SK-N-SH (cell line): ENCODE measurements around the gene CACNG4. TPM values are rescaled to one million over a fixed set of nuclear protein-coding genes. Genes with fewer than 3 reads are reported as not detected.

Source experiments
- CTCF ChIA-PET: fragments of 300-600, 350-600 bp; formaldehyde crosslinking; extraction: SDS; loops from one replicate; lab custom pipeline; 2021; lab: Yijun Ruan, JAX
- POLR2A ChIA-PET: fragments of 350-600 bp; sonication (Branson Sonifier 250); formaldehyde crosslinking; extraction: SDS; loops from one replicate; lab custom pipeline; 2020; ENCODE audit warnings: antibody characterized with exemption, inconsistent platforms; lab: Yijun Ruan, JAX
- DNase-seq: peaks from one replicate; pipeline ENCODE4 v3.0.0; 2012
- H2AFZ ChIP-seq: fragments of 200-600 bp; sonication (generic); 2 replicates; pipeline ENCODE4 v1.8.1; 2016; ENCODE audit warnings: antibody characterized with exemption, mild to moderate bottlenecking, low read depth
- H3F3A ChIP-seq: fragments of 200-600 bp; sonication (generic); replicated peaks from 2 replicates; pipeline ENCODE3; 2016; ENCODE audit warnings: antibody characterized with exemption, mild to moderate bottlenecking; ENCODE audit not compliant: insufficient read depth
- H3K27ac ChIP-seq, 2 experiments: fragments of 200-500 bp in 1 of 2; fragments of 200-600 bp in 1 of 2; sonication (Bioruptor generic) in 1 of 2; sonication (generic), shearing (Covaris generic) in 1 of 2; 2 replicates each; pipeline versions ENCODE4 v1.5.1 to v1.6.1; 2014 to 2016; ENCODE audit warnings: low read depth in 2 of 2, inconsistent platforms in 1 of 2, low read length in 1 of 2, mild to moderate bottlenecking in 1 of 2, mixed read lengths in 1 of 2
- H3K27me3 ChIP-seq: fragments of 200-600 bp; sonication (generic), shearing (Covaris generic); 2 replicates; pipeline ENCODE4 v1.6.1; 2016; ENCODE audit warnings: mixed run types; ENCODE audit not compliant: insufficient read depth
- H3K36me3 ChIP-seq, 2 experiments: fragments of 200-500 bp in 1 of 2; fragments of 200-600 bp in 1 of 2; sonication (Bioruptor generic) in 1 of 2; sonication (generic) in 1 of 2; replicated peaks in 1 of 2; 2 replicates each; pipeline versions ENCODE3 to v1.5.1; 2014 to 2016; ENCODE audit warnings: low read length in 1 of 2, mild to moderate bottlenecking in 1 of 2; ENCODE audit not compliant: insufficient read depth in 2 of 2, control insufficient read depth in 1 of 2
- H3K4me1 ChIP-seq, 2 experiments: fragments of 200-500 bp in 1 of 2; fragments of 200-600 bp in 1 of 2; sonication (Bioruptor generic) in 1 of 2; sonication (generic), shearing (Covaris generic) in 1 of 2; 2 replicates each; pipeline versions ENCODE4 v1.5.1 to v1.6.1; 2014 to 2016; ENCODE audit warnings: low read depth in 1 of 2, low read length in 1 of 2, mixed run types in 1 of 2; ENCODE audit not compliant: insufficient read depth in 2 of 2, control insufficient read depth in 1 of 2
- H3K4me2 ChIP-seq: fragments of 200-600 bp; sonication (generic), shearing (Covaris generic); 2 replicates; pipeline ENCODE4 v1.6.1; 2017; ENCODE audit warnings: mixed run types
- H3K4me3 ChIP-seq, 2 experiments: fragments of 200-500 bp in 1 of 2; fragments of 200-600 bp in 1 of 2; sonication (Bioruptor generic) in 1 of 2; sonication (generic), shearing (Covaris generic) in 1 of 2; 2 replicates each; pipeline versions ENCODE4 v1.5.1 to v1.8.1; 2014 to 2016; ENCODE audit warnings: low read depth in 2 of 2, inconsistent platforms in 1 of 2, low read length in 1 of 2, mild to moderate bottlenecking in 1 of 2, mixed read lengths in 1 of 2, moderate library complexity in 1 of 2
- H3K79me2 ChIP-seq: fragments of 200-600 bp; sonication (generic); 2 replicates; pipeline ENCODE4 v1.8.1; 2017; ENCODE audit warnings: mild to moderate bottlenecking; ENCODE audit not compliant: insufficient read depth
- H3K9ac ChIP-seq: fragments of 200-600 bp; sonication (generic); 2 replicates; pipeline ENCODE4 v1.6.1; 2017; ENCODE audit warnings: mixed run types
- H3K9me2 ChIP-seq: fragments of 200-600 bp; sonication (generic); 2 replicates; pipeline ENCODE4 v1.6.1; 2017; ENCODE audit warnings: mixed run types
- H3K9me3 ChIP-seq: fragments of 200-600 bp; sonication (generic); 2 replicates; pipeline ENCODE4 v1.6.1; 2017; ENCODE audit warnings: mixed run types, mild to moderate bottlenecking, moderate library complexity
- H4K20me1 ChIP-seq: fragments of 200-600 bp; sonication (generic); 2 replicates; pipeline ENCODE4 v1.6.1; 2017; ENCODE audit warnings: mild to moderate bottlenecking, mixed run types; ENCODE audit not compliant: insufficient read depth
- CHD2 ChIP-seq: fragments of 150-350 bp; IDR thresholded peaks from 2 replicates; pipeline ENCODE4 v1.6.1; 2018; ENCODE audit warnings: low read length; ENCODE audit not compliant: partially characterized antibody
- EP300 ChIP-seq, 2 experiments: IDR thresholded peaks; 2 replicates each; pipeline versions ENCODE4 v1.4.0 to v1.6.1; 2012; ENCODE audit warnings: borderline replicate concordance in 1 of 2, low read depth in 1 of 2, low read length in 1 of 2
- EZH2phosphoT487 ChIP-seq: fragments of 200-600 bp; sonication (generic); IDR thresholded peaks from 2 replicates; pipeline ENCODE4 v1.6.1; 2017; ENCODE audit warnings: low read depth, mixed run types, mild to moderate bottlenecking, antibody characterized with exemption, moderate library complexity, borderline replicate concordance
- FOSL2 ChIP-seq: IDR thresholded peaks from 2 replicates; pipeline ENCODE4 v1.4.0; 2012; ENCODE audit warnings: low read depth, mild to moderate bottlenecking, moderate library complexity, borderline replicate concordance
- FOXJ3 ChIP-seq: sonication (generic); formaldehyde crosslinking; IDR thresholded peaks from 2 replicates; pipeline ENCODE4 v1.5.1; 2020; ENCODE audit warnings: mild to moderate bottlenecking, missing genetic modification reagents
- FOXM1 ChIP-seq: IDR thresholded peaks from 2 replicates; pipeline ENCODE4 v1.4.0; 2012; ENCODE audit warnings: low read depth, mild to moderate bottlenecking
- GABPA ChIP-seq: IDR thresholded peaks from 2 replicates; pipeline ENCODE4 v1.4.0; 2012; ENCODE audit warnings: low read depth, mild to moderate bottlenecking
- GATA2 ChIP-seq: sonication (generic); formaldehyde crosslinking; IDR thresholded peaks from 2 replicates; pipeline ENCODE4 v1.5.0; 2020; ENCODE audit warnings: mild to moderate bottlenecking, missing genetic modification reagents
- IRF3 ChIP-seq: fragments of 150-350 bp; IDR thresholded peaks from 2 replicates; pipeline ENCODE4 v1.6.1; 2016; ENCODE audit warnings: mild to moderate bottlenecking, low read depth, low read length
- JUND ChIP-seq: IDR thresholded peaks from 2 replicates; pipeline ENCODE4 v1.4.0; 2012
- MXI1 ChIP-seq: IDR thresholded peaks from 2 replicates; pipeline ENCODE4 v1.6.1; 2012; ENCODE audit warnings: mild to moderate bottlenecking, low read depth, low read length, improper control_type of control experiment
- NRF1 ChIP-seq: IDR thresholded peaks from 2 replicates; pipeline ENCODE4 v1.6.1; 2012; ENCODE audit warnings: low read depth, mild to moderate bottlenecking, low read length
- PBX3 ChIP-seq: IDR thresholded peaks from 2 replicates; pipeline ENCODE4; 2012
- RAD21 ChIP-seq: IDR thresholded peaks from 2 replicates; pipeline ENCODE4 v1.6.1; 2012; ENCODE audit warnings: mild to moderate bottlenecking, low read length
- REST ChIP-seq: IDR thresholded peaks from 2 replicates; pipeline ENCODE4 v1.6.1; 2012; ENCODE audit warnings: mild to moderate bottlenecking, low read depth, low read length, moderate library complexity
- USF1 ChIP-seq: IDR thresholded peaks from 2 replicates; pipeline ENCODE4 v1.4.0; 2012; ENCODE audit warnings: low read depth, borderline replicate concordance
- YY1 ChIP-seq: IDR thresholded peaks from 2 replicates; pipeline ENCODE4 v1.4.0; 2012; ENCODE audit warnings: low read depth, mild to moderate bottlenecking
- ZBTB33 ChIP-seq: IDR thresholded peaks from 2 replicates; pipeline ENCODE4 v1.4.0; 2012; ENCODE audit warnings: low read depth, borderline replicate concordance
- polyA plus RNA-seq, 3 experiments: library from polyadenylated mRNA; depleted of rRNA; stranded (reverse); fragments of >200 nt; gene quantifications; 2 replicates each; pipeline ENCODE4 v1.2.3, GENCODE V29; 2012

Gene CACNG4
- polyA plus RNA-seq, 1 of the 3 experiments (the other 2 are of a cell fraction): 13.2 TPM

- no peaks in the 10 kb centered on the region for H4K20me1 ChIP-seq
- TF ChIP-seq IRF3: no peak
- no peak for TF ChIP-seq GABPA
- TF ChIP-seq FOXJ3 (CRISPR knock-in tag): no peak
- TF ChIP-seq EP300 (IDR thresholded peaks at IDR 0.05; ENCODE audit: borderline replicate concordance in 1 of 2, low read depth in 1 of 2, low read length in 1 of 2): no peak
- no peak for TF ChIP-seq CHD2
- TF ChIP-seq FOSL2: no peak
- TF ChIP-seq GATA2 (CRISPR knock-in tag): no peak
- no peak for TF ChIP-seq RAD21
- TF ChIP-seq MXI1: no peak
- no peak for TF ChIP-seq FOXM1
- TF ChIP-seq REST: no peak
- no peak for TF ChIP-seq PBX3
- TF ChIP-seq EZH2phosphoT487: no peak
- TF ChIP-seq NRF1: no peak
- no peak for TF ChIP-seq JUND
- TF ChIP-seq ZBTB33: no peak
- TF ChIP-seq USF1: no peak
- no peak for TF ChIP-seq YY1
- H3F3A ChIP-seq: peaks cover 3% of the 10 kb centered on the region
- no peak overlapping the region for H3K9ac ChIP-seq
- H3K4me3 ChIP-seq: no peak overlapping the region
- peaks cover 0 to 17% of the 10 kb centered on the region in 2 experiments; a peak in 2 of 4 replicates for H3K4me1 ChIP-seq
- no peaks in the 10 kb centered on the region for H3K9me3 ChIP-seq
- ChIA-PET CTCF (interaction anchor here (1.4 kb wide), 1 partner anchor 10 kb away, joined by 4 read pairs; no protein-coding TSS in a partner anchor), POLR2A (no interaction called here)
- H3K9me2 ChIP-seq: no peaks in the 10 kb centered on the region
- no peak overlapping the region for H2AFZ ChIP-seq
- DNase-seq: no peak
- no peak overlapping the region for H3K4me2 ChIP-seq
- no peaks in the 10 kb centered on the region for H3K27me3 ChIP-seq
- peaks cover 21 to 49% of the 10 kb centered on the region in 2 experiments for H3K36me3 ChIP-seq
- no peaks in the 10 kb centered on the region for H3K79me2 ChIP-seq
- H3K27ac ChIP-seq: no peak overlapping the region
These were observed 107.1 kb downstream of the CACNG4 start for GRCh38 chr17:67071595-67071994.
